ENCODE data around the gene RALGAPA2. TPM values are rescaled to one million over a fixed set of nuclear protein-coding genes. Genes with fewer than 3 reads are reported as not detected.

RALGAPA2 gene
- total RNA-seq, 4 donors from 2014 or later, result 25.9 to 48.9 (median 38.6) TPM

- no peaks in the 10 kb centered on the region for H3K4me1 ChIP-seq
- no peaks in the 10 kb centered on the region for H3K36me3 ChIP-seq
- intact Hi-C loops (cut with DNase I; ENCODE audit: low total_unique reads), result no loop called here
- no peak overlapping the region for H3K27ac ChIP-seq
- H3K9me3 ChIP-seq, result no peaks in the 10 kb centered on the region
- no peaks in the 10 kb centered on the region for H3K27me3 ChIP-seq
- no peak overlapping the region for H3K4me3 ChIP-seq
- no peak for TF ChIP-seq POLR2A (IDR thresholded peaks at IDR 0.05)
- TF ChIP-seq, protein P1, sequence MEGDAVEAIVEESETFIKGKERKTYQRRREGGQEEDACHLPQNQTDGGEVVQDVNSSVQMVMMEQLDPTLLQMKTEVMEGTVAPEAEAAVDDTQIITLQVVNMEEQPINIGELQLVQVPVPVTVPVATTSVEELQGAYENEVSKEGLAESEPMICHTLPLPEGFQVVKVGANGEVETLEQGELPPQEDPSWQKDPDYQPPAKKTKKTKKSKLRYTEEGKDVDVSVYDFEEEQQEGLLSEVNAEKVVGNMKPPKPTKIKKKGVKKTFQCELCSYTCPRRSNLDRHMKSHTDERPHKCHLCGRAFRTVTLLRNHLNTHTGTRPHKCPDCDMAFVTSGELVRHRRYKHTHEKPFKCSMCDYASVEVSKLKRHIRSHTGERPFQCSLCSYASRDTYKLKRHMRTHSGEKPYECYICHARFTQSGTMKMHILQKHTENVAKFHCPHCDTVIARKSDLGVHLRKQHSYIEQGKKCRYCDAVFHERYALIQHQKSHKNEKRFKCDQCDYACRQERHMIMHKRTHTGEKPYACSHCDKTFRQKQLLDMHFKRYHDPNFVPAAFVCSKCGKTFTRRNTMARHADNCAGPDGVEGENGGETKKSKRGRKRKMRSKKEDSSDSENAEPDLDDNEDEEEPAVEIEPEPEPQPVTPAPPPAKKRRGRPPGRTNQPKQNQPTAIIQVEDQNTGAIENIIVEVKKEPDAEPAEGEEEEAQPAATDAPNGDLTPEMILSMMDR (IDR thresholded peaks at IDR 0.05), result no peak
- DNase-seq, result no peak
Measured at GRCh38 chr20:20528861-20529260, 183.6 kb downstream of the RALGAPA2 start.

DNA sequence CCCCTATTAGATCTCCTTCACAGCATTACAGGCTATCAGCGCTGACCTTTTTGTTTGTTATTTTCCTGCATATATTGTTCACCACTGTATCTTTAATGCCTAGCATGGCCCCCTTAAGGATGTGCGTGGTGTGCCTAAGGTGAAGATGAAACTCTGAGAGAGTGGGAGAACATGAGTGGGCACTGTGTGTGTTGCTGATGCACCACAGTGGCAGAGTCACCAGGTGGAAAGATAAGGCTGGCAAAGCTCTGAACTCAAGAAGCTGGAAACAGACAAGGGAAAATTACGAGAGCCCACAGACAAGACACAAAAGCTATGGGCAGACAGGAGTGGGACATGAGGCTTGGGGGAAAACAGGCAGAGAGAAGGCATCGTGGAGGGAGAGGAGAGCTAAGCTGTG, 184.8 kb downstream of the RALGAPA2 start:
- H3K36me3 ChIP-seq, result no peaks in the 10 kb centered on the region
- H3K27me3 ChIP-seq, result no peaks in the 10 kb centered on the region
- H3K4me1 ChIP-seq, result no peaks in the 10 kb centered on the region
- intact Hi-C loops (cut with DNase I; ENCODE audit: low total_unique reads), result no loop called here
- TF ChIP-seq, protein P1 (IDR thresholded peaks at IDR 0.05), result no peak
- no peak for TF ChIP-seq POLR2A (IDR thresholded peaks at IDR 0.05)
- H3K4me3 ChIP-seq, result no peak overlapping the region
- no peak for DNase-seq
- H3K27ac ChIP-seq, result no peak overlapping the region
- H3K9me3 ChIP-seq, result no peaks in the 10 kb centered on the region

DNA sequence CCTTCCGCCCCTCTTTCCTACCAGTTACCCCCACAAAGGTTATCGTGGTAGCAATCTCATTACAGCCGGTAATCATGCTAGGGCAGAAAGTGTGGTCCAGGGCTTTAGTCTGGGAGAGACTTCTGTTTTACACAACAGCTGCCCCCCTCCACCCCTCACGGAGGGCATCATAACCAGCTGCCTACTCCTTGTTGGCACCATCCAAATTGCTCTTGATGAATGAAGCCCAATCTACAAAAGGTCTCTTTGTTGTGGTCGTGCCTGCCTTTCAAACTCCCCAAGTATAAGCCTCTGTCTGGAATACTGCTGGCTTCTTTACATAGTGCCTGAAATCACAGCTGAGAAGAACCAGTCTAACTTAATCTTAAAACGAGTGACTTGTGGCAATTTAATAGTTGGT, 186.7 kb downstream of the RALGAPA2 start:
- no peak for TF ChIP-seq POLR2A (IDR thresholded peaks at IDR 0.05)
- TF ChIP-seq, protein P1 (IDR thresholded peaks at IDR 0.05), result no peak
- Histone ChIP-seq H3K27ac (no peak overlapping the region), H3K27me3 (no peaks in the 10 kb centered on the region), H3K9me3 (no peaks in the 10 kb centered on the region), H3K4me3 (no peak overlapping the region), H3K36me3 (no peaks in the 10 kb centered on the region), H3K4me1 (no peaks in the 10 kb centered on the region)
- no peak for DNase-seq
- intact Hi-C loops (cut with DNase I; ENCODE audit: low total_unique reads), result no loop called here

GRCh38 chr20:20525214-20525613, 187.2 kb downstream of the RALGAPA2 start:
- intact Hi-C loops (cut with DNase I; ENCODE audit: low total_unique reads), result no loop called here
- TF ChIP-seq, protein P1 (IDR thresholded peaks at IDR 0.05), result no peak
- no peak for TF ChIP-seq POLR2A (IDR thresholded peaks at IDR 0.05)
- Histone ChIP-seq H3K9me3 (no peaks in the 10 kb centered on the region), H3K36me3 (no peaks in the 10 kb centered on the region), H3K4me1 (no peaks in the 10 kb centered on the region), H3K27ac (no peak overlapping the region), H3K4me3 (no peak overlapping the region), H3K27me3 (no peaks in the 10 kb centered on the region)
- no peak for DNase-seq

GRCh38 chr20:20524756-20525155, 187.7 kb downstream of the RALGAPA2 start:
- no peak for DNase-seq
- no peaks in the 10 kb centered on the region for H3K36me3 ChIP-seq
- H3K4me3 ChIP-seq, result no peak overlapping the region
- H3K27me3 ChIP-seq, result no peaks in the 10 kb centered on the region
- TF ChIP-seq POLR2A (IDR thresholded peaks at IDR 0.05), result no peak
- TF ChIP-seq, protein P1 (IDR thresholded peaks at IDR 0.05), result no peak
- no peak overlapping the region for H3K27ac ChIP-seq
- H3K4me1 ChIP-seq, result no peaks in the 10 kb centered on the region
- H3K9me3 ChIP-seq, result no peaks in the 10 kb centered on the region
- intact Hi-C loops (cut with DNase I; ENCODE audit: low total_unique reads), result no loop called here
